ENCODE data around the gene SRF.

GRCh38 chr6:43178150-43178549 lies 7.1 kb downstream of the SRF start:
- no peak for TF ChIP-seq CTCF (IDR thresholded peaks at IDR 0.05)
- no peak for TF ChIP-seq POLR2A (IDR thresholded peaks at IDR 0.05)
